ENCODE results near the gene AFDN.

GRCh38 chr6:167960579-167960978 lies 133.9 kb downstream of the AFDN start:
- TF ChIP-seq CTCF (conservative IDR thresholded peaks at IDR 0.05; ENCODE audit: low read length): no peak
- TF ChIP-seq EZH2phosphoT487 (IDR thresholded peaks at IDR 0.05; ENCODE audit: borderline replicate concordance): no peak
